ENCODE measurements around the gene JAZF1. TPM values are rescaled to one million over a fixed set of nuclear protein-coding genes. Genes with fewer than 3 reads are reported as not detected.

JAZF1 gene
- total RNA-seq, result 16.1 TPM

DNA sequence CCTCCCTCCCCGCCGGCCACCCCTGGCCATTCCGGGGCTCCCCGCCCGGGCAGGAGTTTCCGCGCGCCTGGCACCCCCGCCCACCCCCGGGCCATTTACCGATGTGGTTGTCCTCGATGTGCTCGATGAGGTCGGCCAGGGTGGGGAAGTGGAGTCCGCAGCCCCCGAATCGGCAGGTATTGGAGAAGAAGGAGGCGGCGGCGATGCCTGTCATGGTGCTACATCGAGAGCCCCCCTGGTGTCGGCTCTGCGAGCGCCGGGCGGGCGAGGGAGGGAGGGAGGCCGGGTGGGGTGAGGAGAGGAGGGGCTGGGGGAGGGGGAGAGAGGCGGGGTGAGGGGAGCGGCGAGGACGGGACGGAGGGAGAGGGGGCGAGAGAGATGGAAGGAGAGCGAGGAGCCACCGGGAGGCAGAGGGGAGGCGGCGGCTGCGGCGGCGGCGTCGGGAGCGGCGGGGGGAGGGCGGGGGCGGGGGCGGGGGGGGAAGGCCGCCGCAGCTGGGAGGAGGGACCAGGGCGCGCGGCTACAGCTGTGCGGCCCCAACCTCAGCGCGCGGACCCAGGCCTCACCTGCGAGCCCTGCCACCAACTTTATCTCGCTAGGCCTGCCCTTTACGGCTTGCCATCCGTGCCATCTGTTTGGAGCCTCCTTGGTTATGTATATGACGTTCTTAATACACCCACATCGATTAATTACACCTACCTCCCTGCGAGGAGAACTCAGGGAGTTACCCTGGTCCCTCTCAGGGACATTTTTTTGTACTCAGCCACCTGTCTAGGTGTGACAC lies at the start of gene JAZF1:
Gene JAZF1, minus strand, starts transcription at position 432 of the 784 bp plus-strand sequence.
- DNase-seq (ENCODE audit: low spot score), result peak; percentile 65

DNA sequence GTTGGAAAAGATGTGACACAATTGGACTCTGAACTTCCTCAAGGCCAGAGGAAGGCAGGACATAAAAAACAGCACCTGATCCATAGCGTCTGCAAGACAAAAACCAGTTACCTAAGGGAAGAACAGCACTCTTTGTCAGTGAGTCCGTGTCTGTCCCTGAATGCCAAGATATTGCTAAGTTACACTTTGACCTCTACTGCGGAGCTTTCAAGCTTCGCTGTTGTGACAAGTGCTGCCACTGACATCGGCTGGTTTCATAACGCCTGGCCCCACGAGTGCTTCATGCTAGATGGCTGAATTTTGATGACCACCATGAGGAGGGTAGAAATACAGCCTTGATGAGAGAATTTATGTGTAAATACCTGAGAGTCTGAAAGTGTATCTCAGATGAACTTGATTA lies 49.7 kb upstream of the JAZF1 start:
- DNase-seq (ENCODE audit: low spot score), result no peak

DNA sequence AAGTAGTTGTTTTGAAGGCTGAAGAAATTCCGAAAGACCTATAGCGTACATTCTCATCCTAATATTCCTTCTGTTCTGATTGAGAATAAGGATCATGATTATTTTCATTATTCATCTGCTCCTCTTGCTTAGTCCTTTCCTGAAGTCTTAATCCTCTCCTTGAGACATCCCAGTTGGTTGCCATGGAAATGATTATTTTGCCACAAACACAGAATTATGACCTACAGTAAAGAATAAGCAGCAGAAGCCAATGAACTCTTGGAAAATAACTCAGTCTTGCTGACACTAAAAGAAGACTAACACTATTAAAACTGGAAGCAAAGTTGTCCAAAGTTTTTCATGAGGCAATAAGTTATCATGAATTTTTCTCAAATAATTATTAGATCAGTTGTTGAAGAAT lies 47.8 kb upstream of the JAZF1 start:
- no peak for DNase-seq (ENCODE audit: low spot score)

DNA sequence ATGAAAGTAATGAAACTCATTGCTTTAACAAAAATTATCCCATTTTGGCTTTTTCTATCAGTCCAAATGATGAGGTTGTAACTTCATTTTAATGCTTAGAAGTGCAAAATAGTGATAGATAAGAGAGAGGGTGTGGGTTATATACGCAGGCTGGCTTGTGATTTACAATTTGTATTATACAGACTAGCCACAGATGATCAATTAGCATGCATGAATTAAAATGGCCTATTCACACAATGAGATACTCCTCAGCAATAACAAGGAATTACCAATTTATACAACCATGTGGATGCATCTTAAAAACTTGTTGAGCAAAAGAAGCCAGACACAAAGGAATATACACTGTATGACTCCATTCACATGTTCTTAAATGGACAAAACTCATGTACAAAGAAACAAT lies 45.4 kb upstream of the JAZF1 start:
- no peak for DNase-seq (ENCODE audit: low spot score)

DNA sequence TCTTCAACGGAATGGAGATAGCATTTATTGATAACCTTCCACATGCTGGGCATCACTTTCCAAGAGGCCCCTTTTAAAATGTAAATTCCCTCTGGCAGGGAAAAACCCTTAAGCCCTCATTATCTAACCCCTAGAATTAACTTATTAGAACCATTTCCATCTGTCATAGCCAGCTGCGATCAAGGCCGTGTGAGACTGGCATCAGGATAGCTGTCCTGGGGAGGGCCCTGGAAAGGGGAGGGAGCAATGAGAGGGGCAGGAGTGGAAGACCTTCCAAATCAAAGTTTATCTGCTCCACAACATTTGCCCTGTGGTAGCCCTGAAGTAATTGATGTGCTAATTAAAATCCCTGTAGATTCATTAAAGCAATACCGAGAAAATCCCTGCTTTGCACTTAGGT lies 45.0 kb upstream of the JAZF1 start:
- no peak for DNase-seq (ENCODE audit: low spot score)

DNA sequence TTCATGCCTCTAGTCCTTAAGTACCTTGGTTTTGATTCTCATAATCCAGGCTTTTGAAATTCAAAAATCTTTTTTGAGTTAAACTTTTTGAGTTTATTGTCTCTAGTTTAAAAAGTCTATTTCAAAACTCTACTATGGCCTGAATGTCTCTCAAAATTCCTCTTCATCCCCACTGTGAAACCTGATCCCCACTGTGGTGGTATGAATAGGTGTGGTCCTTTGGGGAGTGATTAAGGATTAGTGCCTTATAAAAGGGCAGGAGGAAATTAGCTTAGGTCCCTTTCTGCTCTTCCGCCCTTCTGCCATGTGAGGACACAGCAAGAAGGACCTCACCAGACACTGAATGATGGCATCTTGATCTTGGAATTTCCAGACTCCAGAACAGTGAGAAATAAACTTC lies 44.1 kb upstream of the JAZF1 start:
- DNase-seq (ENCODE audit: low spot score), result no peak

DNA sequence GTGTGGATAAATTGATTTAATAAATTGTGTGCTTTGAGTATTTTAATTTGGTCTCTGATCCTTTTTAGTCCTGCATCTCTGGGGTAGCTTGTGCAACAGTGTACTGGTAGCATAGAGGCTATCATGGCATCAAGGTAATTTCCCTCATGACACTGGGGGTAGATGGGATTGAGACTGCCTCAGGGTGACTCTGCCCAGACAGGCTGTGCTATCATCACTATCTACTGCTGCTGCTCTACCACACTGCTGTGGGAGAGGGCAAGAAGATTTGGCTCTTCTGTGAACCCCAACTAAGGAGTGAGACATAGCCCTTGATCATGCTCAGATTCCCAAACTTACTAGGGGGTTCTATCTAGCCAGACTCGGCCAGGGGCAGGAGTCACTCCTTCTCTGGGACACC lies 43.6 kb upstream of the JAZF1 start:
- DNase-seq (ENCODE audit: low spot score), result no peak

DNA sequence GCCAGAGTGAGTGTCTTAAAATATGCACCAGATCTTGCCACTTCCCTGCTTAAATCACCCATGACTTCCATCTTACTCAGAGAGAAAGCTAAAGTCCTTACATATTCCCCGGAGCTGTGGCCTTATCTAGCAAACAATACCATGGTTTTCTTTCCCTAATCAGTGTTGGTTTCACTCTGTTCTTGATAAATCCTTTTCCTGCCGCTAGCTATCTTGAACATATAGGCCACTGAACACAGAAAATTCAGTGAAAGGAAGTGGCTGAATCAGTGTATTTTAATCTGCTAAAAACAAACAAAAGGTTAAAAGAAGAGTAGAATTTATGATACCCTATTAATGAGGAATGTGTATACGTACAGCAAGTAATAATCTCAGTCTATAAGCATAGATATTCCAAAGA lies 42.0 kb upstream of the JAZF1 start:
- DNase-seq (ENCODE audit: low spot score), result no peak

DNA sequence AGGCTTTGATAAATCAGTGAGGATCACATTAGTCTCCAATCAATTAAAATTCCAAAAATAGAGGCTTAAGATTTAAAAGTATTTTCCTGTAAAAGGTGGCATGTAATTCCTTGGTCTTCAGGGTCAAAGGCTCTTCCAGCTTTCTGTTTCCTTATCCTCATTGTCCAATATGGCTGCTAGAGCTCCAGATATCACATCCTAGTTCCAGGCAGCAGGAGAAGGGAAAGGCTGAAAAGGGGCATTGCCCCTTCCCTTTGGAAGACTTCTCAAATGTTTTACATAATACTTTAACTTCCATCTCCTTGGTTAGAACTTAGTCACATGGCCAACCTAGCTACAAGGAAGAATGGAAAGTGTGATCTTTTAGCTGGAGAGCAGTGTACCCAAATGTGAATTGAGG lies 39.2 kb upstream of the JAZF1 start:
- DNase-seq (ENCODE audit: low spot score), result no peak

DNA sequence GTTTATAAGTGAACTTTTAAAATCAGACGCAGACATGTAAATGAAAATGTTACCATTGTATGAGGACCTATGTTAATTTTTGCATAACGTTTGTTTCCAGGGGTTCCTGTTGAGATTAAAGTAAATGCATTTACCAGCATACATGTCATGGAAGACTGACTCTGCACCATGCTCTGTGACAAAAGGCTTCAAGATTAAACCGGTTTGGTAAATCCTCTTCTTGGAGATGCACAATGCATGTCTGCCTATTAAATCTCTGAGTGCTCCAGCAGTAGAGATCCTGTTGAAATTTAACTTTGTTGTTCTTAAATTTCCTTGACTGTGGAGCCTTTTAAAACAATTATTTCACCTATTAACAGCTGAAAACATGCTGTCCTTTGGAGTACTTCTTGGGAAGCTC lies 36.5 kb upstream of the JAZF1 start:
- no peak for DNase-seq (ENCODE audit: low spot score)

DNA sequence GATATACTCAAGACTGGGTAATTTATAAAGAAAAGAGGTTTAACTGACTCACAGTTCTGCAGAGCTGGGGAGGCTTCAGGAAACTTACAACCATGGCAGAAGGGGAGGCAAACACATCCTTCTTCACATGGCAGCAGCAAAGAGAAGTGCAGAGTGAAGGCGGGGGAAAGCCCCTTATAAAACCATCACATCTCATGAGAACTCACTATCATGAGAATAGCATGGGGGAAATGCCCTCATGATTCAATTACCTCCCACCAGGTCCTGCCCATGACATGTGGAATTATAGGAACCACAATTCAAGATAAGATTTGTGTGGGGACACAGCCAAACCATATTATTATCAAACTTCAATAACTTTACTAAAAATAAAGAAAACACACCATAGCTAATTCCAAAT lies 30.4 kb upstream of the JAZF1 start:
- no peak for DNase-seq (ENCODE audit: low spot score)

DNA sequence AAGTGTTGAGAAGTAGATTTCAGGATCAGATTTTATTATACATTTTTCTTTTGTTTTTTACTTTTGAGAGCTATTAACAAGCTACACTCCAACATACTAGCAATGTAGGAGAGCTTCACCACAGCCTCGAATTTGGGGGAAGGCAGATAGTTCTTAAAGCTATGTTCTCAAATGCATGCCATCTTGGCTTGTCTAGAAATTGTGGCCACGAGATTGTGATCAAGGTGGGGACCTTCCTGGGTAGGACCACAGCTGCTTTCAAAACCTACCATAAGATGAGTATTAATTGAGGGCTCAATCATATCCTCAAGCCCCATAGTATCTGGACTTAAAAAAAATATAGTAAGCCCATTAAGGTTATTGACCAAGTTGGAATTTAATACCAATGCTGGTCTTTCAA lies 27.9 kb upstream of the JAZF1 start:
- no peak for DNase-seq (ENCODE audit: low spot score)

DNA sequence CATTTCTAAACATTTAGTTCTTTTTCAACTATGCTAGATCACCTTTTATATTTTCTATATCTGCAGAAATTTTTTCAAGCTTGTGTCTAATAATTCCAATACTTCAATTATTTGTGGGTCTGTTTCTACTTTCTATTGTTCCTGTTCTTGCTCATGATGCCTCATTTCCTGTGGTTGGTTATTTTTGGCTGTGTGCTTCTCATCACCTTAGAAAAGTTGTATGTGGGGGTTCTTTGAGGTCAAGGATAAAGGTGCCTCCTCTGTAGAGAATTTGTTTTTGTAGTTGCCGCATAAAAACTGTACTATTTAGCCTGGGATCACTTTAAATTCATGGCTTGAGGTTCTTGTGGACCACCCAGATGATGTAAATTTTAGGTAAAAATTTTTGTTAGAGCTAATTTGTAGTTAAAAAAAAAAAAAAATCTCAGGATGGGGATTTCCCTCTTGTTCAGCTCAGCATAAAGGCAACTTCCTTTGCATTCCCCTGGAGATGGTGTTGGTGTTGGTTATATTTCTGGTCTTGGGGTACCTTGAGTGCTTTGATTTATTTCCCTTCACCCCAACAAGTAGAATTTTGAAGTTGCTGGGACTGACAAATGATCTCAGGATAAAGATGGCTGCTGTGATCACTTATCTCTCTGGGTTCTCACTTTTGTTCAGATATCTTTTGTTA lies 27.0 kb upstream of the JAZF1 start:
- DNase-seq (ENCODE audit: low spot score), result no peak

DNA sequence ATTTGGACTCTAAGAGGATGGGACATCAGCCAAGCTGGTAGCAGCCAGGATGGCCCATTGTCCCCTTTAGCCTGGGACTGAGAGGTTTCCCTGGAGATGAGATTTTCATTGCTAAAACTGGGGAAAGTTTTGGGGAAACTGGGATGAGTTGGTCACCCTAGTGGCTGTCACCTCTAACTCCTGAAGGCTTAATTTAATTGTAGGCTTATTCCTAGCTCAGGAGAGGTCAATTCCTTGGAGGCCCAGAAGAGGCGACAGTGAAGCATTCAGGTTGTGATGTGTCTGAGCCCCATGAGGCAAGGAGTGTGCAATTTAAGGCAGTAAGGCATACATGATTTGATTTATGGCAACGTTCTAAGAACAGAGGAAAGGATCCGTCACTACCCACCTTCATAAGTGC lies 24.9 kb upstream of the JAZF1 start:
- no peak for DNase-seq (ENCODE audit: low spot score)

DNA sequence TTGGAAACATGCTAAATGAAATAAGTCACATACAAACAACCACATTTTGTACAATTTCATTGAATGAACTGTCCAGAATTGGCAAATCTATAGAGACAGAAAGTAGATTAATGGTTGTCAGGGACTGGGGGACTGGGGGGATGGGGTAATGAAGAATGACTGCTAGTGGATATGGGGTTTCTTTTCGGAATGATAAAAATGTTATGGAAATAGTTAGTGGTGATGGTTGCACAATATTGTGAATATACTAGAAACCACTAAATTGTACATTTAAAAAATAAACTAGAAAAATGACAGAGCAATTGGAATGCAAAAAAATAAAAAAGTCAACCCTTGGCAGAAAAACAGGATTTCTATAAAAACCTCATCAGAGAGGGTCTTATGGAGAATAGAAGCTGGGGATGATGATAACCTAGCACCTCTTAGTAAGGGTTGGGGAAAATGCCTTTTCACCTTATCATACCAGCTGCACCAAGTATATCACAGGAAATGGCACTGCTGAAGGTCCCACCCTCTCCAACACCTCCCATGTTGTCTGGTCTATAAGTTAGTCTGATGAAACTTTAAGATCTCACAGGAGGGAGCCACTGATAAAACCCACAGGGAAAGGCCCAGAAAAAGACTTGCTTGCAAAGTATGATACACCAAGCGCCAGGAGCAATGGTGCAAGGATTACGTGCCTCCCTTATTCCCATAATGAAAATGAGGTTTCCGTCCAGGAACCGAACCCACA lies 23.1 kb upstream of the JAZF1 start:
- no peak for DNase-seq (ENCODE audit: low spot score)

DNA sequence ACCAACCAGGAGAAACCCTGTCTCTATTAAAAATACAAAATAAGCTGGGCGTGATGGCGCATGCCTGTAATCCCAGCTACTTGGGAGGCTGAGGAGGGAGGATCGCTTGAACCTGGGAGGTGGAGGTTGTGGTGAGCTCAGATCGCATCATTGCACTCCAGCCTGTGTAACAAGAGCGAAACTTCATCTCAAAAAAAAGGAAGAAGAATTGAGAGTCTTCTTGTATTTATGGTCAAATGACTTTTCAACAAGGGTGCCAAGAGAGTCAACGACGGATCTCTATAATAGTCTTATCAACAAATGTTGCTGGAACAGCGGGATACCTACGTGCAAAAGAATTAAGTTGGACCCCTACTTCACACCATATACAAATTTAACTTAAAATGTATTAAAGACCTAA lies 21.6 kb upstream of the JAZF1 start:
- no peak for DNase-seq (ENCODE audit: low spot score)

DNA sequence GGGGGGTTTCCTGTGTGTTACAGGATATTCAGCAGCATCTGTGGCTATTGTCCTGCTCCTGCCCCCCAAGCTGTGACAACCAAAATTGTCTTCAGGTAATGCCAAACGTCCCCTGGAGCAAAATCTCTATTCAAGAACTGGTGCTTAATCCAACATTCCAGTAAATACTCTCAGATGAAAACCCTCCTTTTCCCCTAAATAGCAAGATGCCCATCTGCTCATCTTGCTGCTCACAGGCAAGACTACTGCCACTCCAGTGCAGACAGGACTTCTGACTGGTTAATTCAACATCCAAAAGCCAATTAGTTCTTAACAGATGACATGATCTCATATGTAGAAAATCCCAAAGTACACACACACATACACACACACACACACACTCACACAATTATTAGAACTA lies 20.5 kb upstream of the JAZF1 start:
- no peak for DNase-seq (ENCODE audit: low spot score)

DNA sequence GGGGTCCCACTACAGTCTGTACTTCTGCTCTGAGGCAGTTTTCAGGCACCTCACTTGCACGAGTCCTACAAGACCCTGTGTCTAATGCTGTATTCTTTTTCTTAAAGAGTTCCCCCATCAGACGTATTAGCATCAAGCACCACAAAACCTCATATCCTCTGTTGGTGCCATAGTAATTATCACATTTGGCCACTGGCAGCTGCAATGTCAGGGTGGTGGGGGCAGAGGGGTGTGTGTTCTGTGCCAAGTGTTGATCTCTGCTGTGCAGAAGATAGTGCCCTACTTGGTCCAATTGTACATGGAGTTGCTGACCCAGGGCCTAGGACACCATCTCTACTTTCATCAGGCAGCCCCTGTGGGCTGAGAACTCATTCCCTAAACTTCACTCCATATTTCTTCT lies 20.0 kb upstream of the JAZF1 start:
- no peak for DNase-seq (ENCODE audit: low spot score)

DNA sequence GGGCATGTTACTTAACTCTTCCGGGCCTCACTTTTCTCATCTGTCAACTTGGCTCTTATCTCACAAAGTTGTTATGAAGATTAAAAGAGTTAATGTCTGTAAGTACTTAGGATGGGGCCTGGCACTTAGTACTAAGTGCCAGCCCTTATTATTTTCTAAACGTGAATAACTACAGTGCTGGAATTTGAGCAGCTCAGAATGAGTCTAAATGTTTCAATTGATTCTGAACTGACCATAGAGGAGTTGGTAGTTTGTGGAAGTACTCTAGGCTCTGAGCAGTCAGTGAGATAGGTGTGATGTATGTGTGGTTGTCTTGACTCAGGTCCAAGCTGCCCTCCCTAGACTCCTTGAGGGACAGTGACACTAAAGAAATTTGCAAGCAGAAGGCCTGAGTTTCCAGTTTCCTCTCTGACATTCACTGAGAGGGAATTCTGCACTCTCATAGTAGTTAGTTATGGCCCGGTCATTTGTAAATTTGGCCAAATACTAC lies 18.5 kb upstream of the JAZF1 start:
- DNase-seq (ENCODE audit: low spot score), result no peak

DNA sequence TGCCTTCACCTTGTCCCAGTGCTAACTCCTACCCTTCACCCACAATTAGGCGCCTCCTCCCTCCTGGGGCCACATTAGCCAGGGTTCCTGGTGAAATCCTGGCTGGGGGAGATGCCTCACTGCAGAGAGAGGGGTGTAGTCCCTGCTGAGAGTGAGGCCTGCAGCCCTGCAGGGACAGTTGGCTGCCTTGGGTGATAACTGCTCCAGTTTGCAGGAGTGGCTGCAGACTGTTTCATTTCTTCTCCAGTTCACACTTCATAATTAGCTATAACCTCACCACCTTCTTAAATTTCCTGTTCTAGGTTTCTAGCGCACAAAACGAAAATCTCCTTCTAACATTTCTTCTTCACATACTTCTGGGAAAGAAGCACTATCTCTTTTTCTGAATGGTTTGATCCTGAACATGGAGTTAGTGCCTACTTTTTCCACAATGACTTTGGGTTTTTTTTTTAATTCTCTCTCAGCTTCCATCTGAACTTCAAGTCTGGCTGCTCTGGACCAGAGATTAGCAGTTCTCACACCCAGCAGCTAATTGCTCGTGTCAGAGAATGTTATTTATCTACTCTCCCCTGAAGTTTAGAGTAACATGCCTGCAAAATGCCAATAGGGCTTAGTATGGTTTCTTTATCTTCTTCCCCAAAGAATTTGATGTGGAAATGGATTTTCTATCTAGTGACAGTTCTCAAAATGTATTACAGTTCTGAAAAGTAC lies 15.5 kb upstream of the JAZF1 start:
- DNase-seq (ENCODE audit: low spot score), result no peak

DNA sequence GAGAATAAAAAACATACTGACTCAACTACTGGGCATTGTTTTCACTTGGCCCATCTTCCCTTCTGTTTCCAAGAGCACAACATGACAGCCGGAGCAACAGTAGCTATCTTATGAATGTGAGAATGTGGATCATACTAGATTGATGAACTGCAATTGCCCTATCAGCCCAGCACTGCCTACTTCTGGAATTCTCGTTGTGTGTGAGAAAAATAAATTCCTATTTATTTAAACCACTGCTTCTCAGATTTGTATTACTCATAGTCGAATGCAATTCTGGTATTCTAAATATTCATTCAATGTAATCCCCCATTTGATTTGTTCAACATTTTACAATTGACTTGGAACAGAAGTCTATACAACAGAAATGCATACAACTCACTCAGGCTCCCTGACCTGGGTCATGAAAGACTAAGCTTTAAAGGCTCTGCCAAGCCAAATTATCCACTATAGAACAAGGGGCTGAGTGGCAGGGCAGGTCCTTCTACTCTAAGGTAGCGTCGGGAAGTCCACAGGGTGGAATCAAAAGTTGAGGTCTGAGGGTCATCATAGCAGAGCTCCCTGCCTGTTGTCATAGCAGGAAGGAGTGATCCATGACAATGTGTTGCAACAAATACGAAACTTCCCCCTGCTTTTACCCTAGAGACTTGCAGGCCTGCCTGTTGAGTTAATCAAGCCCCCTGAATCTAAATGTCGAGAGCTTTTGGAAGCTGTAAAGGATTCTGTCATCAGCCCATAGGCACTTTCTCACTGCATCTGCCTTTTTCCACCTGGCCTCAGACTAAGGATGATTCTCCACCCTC lies 12.4 kb upstream of the JAZF1 start:
- no peak for DNase-seq (ENCODE audit: low spot score)
